Muscle layer of colon (tissue), 2 donors: Measurements from ENCODE around the gene COL27A1.
"Not testable (repeated sequence)": the region's sequence is repeated elsewhere in the genome, so short reads cannot be mapped to it uniquely, and the experiment has no call there.

Experiments
- H3K27ac ChIP-seq: one replicate; pipeline ENCODE4 v1.7.0; 2013; ENCODE audit warnings: low read depth, mild to moderate bottlenecking, low read length, moderate library complexity
- H3K27me3 ChIP-seq, 2 donors: one replicate each; pipeline ENCODE4 v1.7.0; 2013; ENCODE audit warnings: low read length in 2 of 2, mild to moderate bottlenecking in 2 of 2; ENCODE audit not compliant: insufficient read depth in 2 of 2, control insufficient read depth in 1 of 2
- H3K36me3 ChIP-seq: one replicate; pipeline ENCODE4 v1.7.0; 2013; ENCODE audit warnings: mild to moderate bottlenecking, low read length; ENCODE audit not compliant: insufficient read depth
- H3K4me1 ChIP-seq: one replicate; pipeline ENCODE4 v1.7.0; 2013; ENCODE audit warnings: mild to moderate bottlenecking, low read length; ENCODE audit not compliant: insufficient read depth
- H3K4me3 ChIP-seq, 2 donors: one replicate each; pipeline ENCODE4 v1.7.0; 2013; ENCODE audit warnings: low read length in 2 of 2, low read depth in 1 of 2, mild to moderate bottlenecking in 1 of 2, moderate library complexity in 1 of 2
- H3K9ac ChIP-seq: one replicate; pipeline ENCODE4 v1.7.0; 2013; ENCODE audit warnings: low read length
- H3K9me3 ChIP-seq: one replicate; pipeline ENCODE4 v1.7.0; 2013; ENCODE audit warnings: mild to moderate bottlenecking, low read length
- donor health status: abdominal sarcoma.
- donor health status: Adenocarcinoma of cecum.

Gene COL27A1

DNA sequence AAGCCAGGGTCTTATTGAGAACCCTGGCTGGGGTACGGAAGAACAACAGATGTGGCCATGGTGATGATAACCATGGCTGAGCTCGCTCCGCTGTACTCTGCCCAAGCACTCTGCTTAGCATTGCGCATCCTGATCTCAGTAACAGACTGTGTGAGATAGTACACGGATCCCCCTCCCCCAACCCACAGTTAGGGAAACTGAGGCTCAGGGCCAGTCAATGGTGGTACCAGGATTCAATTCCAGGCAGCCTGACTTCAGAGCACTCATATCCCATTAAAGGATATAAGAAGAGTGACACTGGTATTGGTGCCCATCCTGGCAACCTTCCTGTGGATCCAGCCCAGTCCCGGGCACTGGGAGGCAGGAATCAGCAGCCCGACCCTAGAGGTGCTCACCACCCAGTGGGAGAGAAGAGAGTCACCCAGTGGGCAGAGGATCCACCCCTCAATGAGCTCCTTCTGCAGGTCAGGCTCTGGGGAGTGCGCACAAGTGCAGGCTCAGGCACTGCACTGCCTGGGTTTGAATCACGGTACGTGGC lies 29.8 kb upstream of the COL27A1 start:
- H3K4me3 ChIP-seq, result no peak overlapping the region
- H3K27ac ChIP-seq, result no peak overlapping the region
- H3K9ac ChIP-seq, result no peak overlapping the region
- H3K9me3 ChIP-seq, result no peaks in the 10 kb centered on the region
- no peaks in the 10 kb centered on the region for H3K27me3 ChIP-seq
- no peaks in the 10 kb centered on the region for H3K36me3 ChIP-seq
- H3K4me1 ChIP-seq, result no peaks in the 10 kb centered on the region

DNA sequence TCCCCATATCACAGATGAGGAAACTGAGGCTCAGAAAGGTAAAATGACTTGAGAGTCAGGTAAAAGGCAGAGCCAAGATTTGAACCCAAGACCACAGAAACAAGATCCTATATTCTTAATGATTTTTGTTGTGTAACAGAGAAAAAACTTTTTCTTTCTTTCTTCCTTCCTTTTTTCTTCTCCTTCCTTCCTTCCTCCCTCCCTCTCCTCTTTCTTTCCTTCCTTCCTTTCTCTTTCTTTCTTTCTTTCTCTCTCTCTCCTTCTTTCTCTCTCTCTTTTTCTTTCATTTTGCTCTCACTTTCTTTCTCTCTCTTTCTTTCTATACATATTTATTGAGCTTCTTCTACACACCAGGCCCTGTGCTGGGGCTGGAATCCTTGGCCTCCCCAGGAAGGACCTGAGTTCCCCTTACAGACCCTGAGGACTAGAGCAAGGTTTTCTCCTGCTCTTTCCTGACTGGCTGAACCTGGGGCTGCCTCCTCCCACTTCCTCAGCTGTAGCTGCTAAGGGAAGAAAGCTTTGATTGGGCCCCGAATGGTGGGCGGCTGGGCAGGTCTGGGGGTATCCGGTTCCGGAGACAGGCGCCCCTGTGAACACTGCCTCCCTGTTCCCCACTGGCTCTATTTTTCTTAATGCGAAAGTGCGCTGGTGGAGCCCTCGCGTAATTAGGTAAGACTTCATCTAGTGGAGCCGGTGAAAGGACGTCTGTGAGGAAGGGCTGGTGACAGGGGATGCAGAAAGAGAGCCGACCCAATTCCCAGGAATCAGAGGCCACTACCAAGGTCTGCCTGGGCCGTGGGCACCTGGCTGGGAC lies 28.9 kb upstream of the COL27A1 start:
- Histone ChIP-seq H3K4me1 (no peaks in the 10 kb centered on the region), H3K36me3 (no peaks in the 10 kb centered on the region), H3K9me3 (no peaks in the 10 kb centered on the region)

DNA sequence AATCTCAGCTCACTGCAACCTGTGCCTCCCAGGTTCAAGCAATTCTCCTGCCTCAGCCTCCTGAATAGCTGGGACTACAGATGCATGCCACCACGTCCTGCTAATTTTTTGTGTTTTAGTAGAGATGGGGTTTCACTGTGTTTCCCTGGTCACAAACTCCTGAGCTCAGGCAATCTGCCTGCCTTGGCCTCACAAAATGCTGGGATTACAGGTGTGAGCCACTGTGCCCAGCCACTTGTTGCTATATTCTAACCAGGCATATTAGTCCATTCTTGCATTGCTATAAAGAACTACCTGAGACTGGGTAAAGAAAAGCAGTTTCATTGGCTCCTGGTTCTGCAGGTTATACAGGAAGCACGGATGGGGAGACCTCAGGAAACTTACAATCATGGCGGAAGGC lies 26.6 kb upstream of the COL27A1 start:
- H3K27ac ChIP-seq, H3K4me1 ChIP-seq, H3K27me3 ChIP-seq, H3K9ac ChIP-seq, H3K9me3 ChIP-seq, H3K36me3 ChIP-seq, H3K4me3 ChIP-seq: not testable (repeated sequence)

More for the DNA sequence above, 28.9 kb upstream of the COL27A1 start:
- no peaks in the 10 kb centered on the region for H3K27me3 ChIP-seq
- H3K4me3 ChIP-seq, result no peak overlapping the region
- H3K9ac ChIP-seq, result no peak overlapping the region
- H3K27ac ChIP-seq, result no peak overlapping the region

DNA sequence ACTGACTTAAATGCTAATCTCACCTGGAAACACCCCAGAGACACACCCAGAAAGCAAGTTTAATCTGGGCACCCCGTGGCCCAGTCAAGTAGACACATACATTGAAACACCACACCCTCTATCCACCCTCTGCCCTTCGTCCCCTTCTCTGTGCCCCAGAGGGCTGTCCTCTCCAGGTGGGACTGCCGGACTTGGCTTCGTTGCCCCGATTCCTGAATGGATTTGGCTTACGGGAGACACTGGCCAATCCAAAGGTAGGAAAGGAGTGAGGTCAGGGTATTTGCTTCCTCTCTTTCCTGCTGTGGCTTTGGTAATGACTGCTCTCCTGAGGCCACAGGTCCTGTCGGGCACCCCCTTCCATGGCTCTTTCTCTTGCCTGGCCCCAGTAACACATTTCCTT lies 25.2 kb upstream of the COL27A1 start:
- Histone ChIP-seq H3K9me3 (no peaks in the 10 kb centered on the region), H3K4me3 (no peak overlapping the region), H3K4me1 (no peaks in the 10 kb centered on the region), H3K36me3 (no peaks in the 10 kb centered on the region), H3K27ac (no peak overlapping the region), H3K9ac (no peak overlapping the region), H3K27me3 (no peaks in the 10 kb centered on the region)

DNA sequence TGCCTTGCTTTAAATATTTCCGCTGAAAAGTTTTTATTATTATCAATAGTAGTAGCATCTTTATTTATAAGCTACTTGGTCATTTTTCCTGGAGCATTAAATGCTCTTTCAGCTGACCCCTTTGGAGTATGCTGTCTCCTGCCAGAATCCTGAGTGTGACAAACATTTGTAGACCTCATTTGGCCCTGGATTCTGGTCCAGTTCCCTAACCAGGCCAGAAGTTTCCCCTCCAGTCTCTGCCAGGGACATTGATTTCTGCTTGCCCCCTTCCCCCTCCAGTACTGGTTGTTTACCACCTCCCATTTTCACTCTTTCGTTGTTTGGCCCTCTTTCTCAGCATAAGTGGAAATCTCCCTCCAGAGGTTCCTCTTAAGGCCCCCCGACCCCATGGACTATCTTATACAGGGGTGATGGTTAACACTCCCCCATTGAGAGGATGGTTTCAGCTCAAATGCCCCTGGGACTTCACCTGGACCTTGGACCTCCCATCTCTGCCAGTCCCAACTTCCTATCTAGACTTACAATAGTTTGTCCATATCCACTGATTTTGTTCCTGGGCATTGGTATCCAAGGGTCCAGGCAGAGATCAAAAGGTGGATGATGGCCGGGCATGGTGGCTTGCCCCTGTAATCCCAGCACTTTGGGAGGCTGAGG lies 24.6 kb upstream of the COL27A1 start:
- Histone ChIP-seq H3K4me1 (no peaks in the 10 kb centered on the region), H3K27me3 (no peaks in the 10 kb centered on the region), H3K9me3 (no peaks in the 10 kb centered on the region), H3K27ac (no peak overlapping the region), H3K9ac (no peak overlapping the region), H3K4me3 (no peak overlapping the region), H3K36me3 (no peaks in the 10 kb centered on the region)

DNA sequence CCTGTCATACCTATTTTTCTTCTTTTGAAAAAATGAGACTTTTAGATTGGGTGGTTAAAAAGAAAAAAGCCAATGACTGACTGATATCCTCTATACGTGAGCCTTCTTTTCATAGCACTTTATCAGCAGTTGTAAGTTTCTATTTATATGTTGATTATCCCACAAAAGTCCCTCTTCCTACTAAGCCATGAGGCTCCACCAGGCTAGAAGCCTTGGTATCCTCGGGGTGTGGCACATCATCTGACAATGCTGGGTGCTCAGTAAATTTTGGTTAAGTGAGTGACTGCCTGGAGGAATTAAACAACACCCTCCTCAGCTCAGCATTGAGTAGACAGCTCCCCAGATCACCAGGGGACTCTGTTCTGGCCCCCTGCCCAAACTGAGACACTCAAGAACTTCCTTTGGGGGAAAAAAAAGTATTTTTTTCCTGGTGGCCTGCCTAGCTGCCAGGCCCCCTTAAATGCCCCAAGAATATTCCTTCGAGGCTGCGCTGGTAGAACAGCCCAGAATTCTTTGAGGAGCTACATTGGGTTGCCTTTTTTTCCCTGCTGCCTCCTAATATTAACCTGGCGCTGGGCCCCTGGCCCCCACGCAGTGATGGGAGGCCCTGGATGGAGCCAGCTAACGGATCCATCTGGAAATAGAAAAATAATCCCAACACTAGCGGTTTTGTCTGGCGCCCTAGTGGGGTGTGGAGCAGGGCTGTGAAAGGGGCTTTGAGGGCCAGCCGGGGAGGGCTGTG lies 23.4 kb upstream of the COL27A1 start:
- H3K4me3 ChIP-seq, result no peak overlapping the region
- no peaks in the 10 kb centered on the region for H3K27me3 ChIP-seq
- H3K27ac ChIP-seq, result no peak overlapping the region
- no peak overlapping the region for H3K9ac ChIP-seq
- H3K4me1 ChIP-seq, result no peaks in the 10 kb centered on the region
- no peaks in the 10 kb centered on the region for H3K36me3 ChIP-seq
- H3K9me3 ChIP-seq, result no peaks in the 10 kb centered on the region

DNA sequence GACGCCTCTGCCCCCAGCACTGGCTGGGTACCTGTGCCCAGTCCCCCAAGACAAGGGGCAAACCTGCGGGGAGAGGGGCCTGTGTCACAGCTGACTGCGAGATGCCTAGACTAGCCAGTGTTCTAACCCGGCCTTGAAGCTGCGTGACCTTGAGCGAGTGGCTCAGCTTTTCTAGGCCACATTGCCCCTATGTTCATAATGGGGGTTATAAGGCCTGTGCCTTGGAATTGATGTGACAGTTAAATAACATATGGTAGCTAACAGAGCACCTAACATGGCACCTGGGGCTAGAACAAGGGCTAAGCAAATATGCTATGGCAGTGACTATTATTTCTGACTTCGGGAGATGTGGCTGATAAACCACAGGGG lies 22.8 kb upstream of the COL27A1 start:
- H3K36me3 ChIP-seq, result no peaks in the 10 kb centered on the region
- H3K4me3 ChIP-seq, result no peak overlapping the region
- H3K9ac ChIP-seq, result no peak overlapping the region
- no peaks in the 10 kb centered on the region for H3K27me3 ChIP-seq
- no peaks in the 10 kb centered on the region for H3K4me1 ChIP-seq
- H3K9me3 ChIP-seq, result no peaks in the 10 kb centered on the region
- no peak overlapping the region for H3K27ac ChIP-seq

DNA sequence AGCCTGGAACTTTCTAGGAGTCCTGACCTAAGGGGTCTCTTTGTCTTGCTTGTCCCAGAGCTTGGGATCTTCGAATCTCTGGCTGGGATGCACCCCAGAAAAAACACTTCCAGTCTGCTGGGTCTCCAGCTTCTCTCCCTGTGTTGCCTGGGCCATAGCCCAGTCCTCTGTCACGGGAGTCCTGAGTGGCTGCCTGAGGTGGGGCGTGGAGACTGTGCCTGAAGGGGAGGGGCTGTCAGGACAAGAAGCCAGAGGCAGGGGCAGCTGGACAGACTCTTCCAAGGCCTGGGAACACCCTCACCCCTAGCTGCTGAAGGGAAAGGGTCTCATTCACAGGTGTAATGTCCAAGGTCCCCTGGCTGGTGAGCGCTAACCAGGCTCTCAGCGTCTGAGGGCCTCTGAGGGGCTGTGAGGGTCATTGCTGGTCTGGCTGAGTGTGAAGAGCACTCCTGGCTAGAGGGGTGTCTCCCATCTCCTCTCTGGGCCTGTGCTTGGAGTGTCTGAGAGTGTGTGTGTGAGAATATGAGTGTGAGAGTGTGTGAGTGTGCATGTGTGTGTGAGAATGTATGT lies 20.4 kb upstream of the COL27A1 start:
- Histone ChIP-seq H3K27me3 (no peaks in the 10 kb centered on the region), H3K9me3 (no peaks in the 10 kb centered on the region), H3K4me1 (peaks cover 2% of the 10 kb centered on the region), H3K36me3 (no peaks in the 10 kb centered on the region), H3K9ac (no peak overlapping the region), H3K4me3 (no peak overlapping the region), H3K27ac (no peak overlapping the region)

DNA sequence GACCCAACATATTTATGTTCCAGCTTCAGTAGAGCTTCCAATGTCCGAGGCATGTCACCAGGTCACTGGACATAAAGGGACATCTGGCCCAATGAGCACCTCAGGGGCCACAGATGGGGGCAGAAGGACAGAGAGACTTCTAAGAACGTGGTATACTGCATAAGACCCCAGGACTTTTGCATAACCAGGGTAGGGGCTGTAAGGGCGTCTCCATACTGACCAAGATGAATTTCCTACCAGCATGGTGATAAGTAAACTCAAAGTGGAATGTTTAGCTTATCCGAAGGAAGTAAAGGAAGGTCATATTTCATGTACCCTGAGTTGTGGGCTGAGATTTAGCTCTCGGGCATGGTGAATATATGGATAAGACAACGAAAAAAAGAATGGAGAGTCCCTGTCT lies 17.5 kb upstream of the COL27A1 start:
- Histone ChIP-seq H3K27me3 (no peaks in the 10 kb centered on the region), H3K4me3 (no peak overlapping the region), H3K9ac (no peak overlapping the region)

DNA sequence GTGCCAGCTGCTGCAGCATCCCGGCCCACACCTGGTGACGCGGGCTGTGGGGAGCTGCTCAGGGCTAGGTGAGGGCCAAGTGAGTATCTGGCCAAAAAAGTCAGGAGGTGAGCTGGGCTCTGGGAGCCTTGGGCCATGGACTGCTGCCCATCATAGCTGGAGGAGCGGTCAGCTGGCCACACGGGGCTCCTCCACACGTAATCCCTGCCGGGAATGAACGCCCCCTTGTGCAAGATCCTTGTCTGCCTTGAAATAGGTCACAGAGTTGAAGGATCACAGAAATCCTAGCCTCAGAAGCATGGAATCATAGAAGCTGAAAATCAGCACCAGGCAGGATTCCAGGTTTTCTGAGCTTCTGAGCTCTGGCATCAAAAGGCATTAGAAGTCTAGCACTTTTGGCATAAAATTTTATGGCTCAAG lies 16.8 kb upstream of the COL27A1 start:
- H3K4me1 ChIP-seq, result peaks cover 27% of the 10 kb centered on the region
- H3K4me3 ChIP-seq, result no peak overlapping the region
- H3K36me3 ChIP-seq, result no peaks in the 10 kb centered on the region
- H3K27ac ChIP-seq, result no peak overlapping the region
- no peak overlapping the region for H3K9ac ChIP-seq
- no peaks in the 10 kb centered on the region for H3K27me3 ChIP-seq
- H3K9me3 ChIP-seq, result no peaks in the 10 kb centered on the region

More for the DNA sequence above, 17.5 kb upstream of the COL27A1 start:
- no peak overlapping the region for H3K27ac ChIP-seq
- H3K36me3 ChIP-seq, result no peaks in the 10 kb centered on the region
- peaks cover 27% of the 10 kb centered on the region for H3K4me1 ChIP-seq
- no peaks in the 10 kb centered on the region for H3K9me3 ChIP-seq

DNA sequence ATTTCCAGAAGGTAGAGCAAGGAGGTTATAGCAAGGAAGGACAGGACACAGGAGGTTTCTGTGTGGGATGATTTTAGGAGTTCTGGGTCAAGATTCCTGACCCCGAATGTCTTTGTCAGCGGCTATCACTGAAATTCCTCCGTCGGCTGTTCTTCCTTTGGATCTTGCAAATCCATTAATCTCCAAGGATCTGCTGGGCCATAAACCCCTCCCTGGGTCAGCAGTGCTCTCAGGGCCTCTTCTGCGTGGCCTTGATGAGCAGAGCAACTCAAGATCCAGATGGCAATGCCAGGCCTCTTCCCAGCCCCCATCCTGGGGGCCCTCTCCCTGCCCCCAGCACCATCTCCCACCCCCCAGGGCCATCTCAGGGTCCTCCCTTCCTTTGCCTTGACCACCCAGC lies 16.3 kb upstream of the COL27A1 start:
- Histone ChIP-seq H3K36me3 (no peaks in the 10 kb centered on the region), H3K9me3 (no peaks in the 10 kb centered on the region), H3K27ac (no peak overlapping the region), H3K4me3 (no peak overlapping the region), H3K27me3 (no peaks in the 10 kb centered on the region), H3K9ac (no peak overlapping the region), H3K4me1 (peaks cover 27% of the 10 kb centered on the region)
